Activated T-cell treated with anti-CD3 and anti-CD28 coated beads, Interleukin-2, amount 50 U/mL, for 72 hours (primary cell): ENCODE data around the gene CABLES2. TPM values are rescaled to one million over a fixed set of nuclear protein-coding genes. Genes with fewer than 3 reads are reported as not detected.

ENCODE experiments used
- ATAC-seq, 2 donors: fragments of 150-1000 bp; cut with Tn5 transposase; replicated peaks in 1 of 2; 2 replicates each; pipeline ENCODE4 v1.10.0; 2021; ENCODE audit warnings: moderate library complexity in 2 of 2, mild to moderate bottlenecking in 1 of 2
- DNase-seq, 2 donors: peaks; one replicate each; pipeline ENCODE4 v3.0.0; 2021 to 2022; ENCODE audit warnings: mixed read lengths in 1 of 2
- H3K27ac Mint-ChIP-seq: one replicate; pipeline ENCODE4 v1.8.0; 2022; ENCODE audit warnings: mild to moderate bottlenecking, moderate library complexity, mixed read lengths
- H3K27me3 Mint-ChIP-seq: one replicate; pipeline ENCODE4 v1.8.0; 2022; ENCODE audit warnings: low read depth, mixed read lengths
- H3K36me3 Mint-ChIP-seq, 2 donors: one replicate each; pipeline ENCODE4 v1.8.0; 2022; ENCODE audit warnings: mixed read lengths in 2 of 2, mild to moderate bottlenecking in 1 of 2; ENCODE audit not compliant: insufficient read depth in 2 of 2
- H3K4me1 Mint-ChIP-seq: one replicate; pipeline ENCODE4 v1.8.0; 2022; ENCODE audit warnings: low read depth, mixed read lengths
- H3K4me3 Mint-ChIP-seq, 2 donors: one replicate each; pipeline ENCODE4 v1.8.0; 2022; ENCODE audit warnings: mild to moderate bottlenecking in 2 of 2, mixed read lengths in 2 of 2, moderate library complexity in 2 of 2
- H3K9me3 Mint-ChIP-seq, 2 donors: one replicate each; pipeline ENCODE4 v1.8.0; 2022; ENCODE audit warnings: mixed read lengths in 2 of 2
- total RNA-seq, 2 donors: library from RNA; stranded (reverse); gene quantifications; one replicate each; pipeline ENCODE4 v1.2.3, GENCODE V29; 2022

CABLES2 gene
- total RNA-seq, 2 donors from 2014 or later = 7.1 to 8.3 TPM

DNA sequence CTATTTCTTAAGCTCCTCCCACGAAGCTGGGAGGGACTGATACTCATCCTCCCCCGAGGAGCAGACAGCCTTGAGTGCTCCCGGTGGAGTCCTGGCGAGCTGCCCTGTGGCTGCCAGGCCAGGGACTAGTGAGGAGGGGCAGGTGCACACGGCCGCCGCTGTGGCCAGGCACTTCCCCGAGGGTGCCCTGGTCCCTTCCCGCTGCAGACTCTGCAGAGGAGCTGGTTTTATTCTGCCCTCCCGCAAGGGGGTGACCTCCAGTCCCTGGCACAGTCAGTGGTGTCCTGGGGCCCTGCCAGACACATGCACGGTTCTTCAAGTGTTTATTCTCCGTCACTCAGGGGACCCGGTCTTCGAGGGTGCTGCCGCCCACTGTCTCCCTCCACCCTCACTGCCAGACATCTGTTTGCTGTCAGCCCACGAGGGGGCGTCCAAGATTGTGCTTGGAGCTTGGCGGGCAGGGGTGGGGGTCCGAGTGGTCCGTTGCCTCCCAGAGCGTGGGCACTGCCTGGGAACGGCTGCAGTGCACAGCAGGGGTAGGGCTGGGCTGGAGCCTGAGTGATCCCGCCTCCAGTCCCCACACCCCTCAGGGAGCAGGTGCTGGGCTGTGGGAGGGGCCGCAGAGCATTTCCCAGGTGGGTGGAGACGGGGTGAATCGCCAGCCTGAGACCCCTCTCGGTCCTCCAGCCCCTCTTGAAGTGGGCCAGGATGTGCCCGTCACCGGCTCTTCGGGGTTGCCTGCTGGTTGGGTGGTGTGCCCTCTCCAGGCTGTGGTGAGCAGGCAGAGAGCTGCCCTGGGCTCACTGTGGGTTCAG lies 3.1 kb upstream of the CABLES2 start:
- ATAC-seq (no peak), DNase-seq (peak; percentile 52 to 61)
- no peak overlapping the region for H3K27ac Mint-ChIP-seq
- H3K9me3 Mint-ChIP-seq = no peaks in the 10 kb centered on the region
- H3K27me3 Mint-ChIP-seq = peaks cover 7% of the 10 kb centered on the region
- H3K4me3 Mint-ChIP-seq = peak overlapping the region in 1 of 2 donors; percentile 39
- H3K4me1 Mint-ChIP-seq = peaks cover 21% of the 10 kb centered on the region
- no peaks in the 10 kb centered on the region for H3K36me3 Mint-ChIP-seq

DNA sequence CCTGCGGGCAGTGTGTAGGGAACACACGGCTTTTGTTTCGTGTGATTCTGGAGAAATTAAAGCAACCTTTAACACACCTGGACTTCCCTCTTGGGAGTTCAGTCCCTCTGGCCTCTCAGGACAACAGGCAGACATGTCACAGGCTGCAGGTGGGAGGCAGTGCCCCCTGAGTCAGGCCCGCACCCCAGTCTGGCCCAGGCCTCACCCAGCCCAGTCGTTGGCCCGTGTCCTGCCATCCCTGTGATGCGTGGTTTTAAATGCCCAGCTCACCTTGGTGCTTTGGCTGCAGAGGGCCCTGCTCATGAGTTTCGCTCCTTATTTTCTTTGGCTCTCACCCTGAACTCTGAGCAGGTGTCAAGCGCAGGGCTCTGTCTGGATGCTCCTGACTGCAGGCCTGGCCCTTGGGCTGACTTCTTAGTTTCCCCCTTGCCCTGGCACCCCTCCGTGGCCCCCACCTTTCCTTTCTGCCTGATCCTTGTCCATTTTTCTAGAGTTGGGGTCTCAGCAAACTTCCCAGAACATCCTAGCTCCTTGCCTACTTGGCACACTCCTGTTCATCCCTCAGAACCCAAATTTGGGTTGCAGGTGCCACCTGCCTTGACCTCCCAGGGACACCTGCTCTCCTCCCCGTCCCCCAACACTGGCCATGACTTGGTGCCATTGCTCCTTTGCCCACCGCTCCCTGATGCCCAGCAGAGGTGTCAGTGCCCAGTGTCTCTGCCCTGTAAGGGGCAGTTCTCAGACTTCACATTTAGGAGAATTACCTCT lies 2.2 kb upstream of the CABLES2 start:
- Mint-ChIP-seq H3K4me3 (no peak overlapping the region), H3K27me3 (peaks cover 7% of the 10 kb centered on the region), H3K9me3 (no peaks in the 10 kb centered on the region), H3K4me1 (peaks cover 22% of the 10 kb centered on the region), H3K36me3 (no peaks in the 10 kb centered on the region), H3K27ac (no peak overlapping the region)
- DNase-seq = no peak
- ATAC-seq = no peak

DNA sequence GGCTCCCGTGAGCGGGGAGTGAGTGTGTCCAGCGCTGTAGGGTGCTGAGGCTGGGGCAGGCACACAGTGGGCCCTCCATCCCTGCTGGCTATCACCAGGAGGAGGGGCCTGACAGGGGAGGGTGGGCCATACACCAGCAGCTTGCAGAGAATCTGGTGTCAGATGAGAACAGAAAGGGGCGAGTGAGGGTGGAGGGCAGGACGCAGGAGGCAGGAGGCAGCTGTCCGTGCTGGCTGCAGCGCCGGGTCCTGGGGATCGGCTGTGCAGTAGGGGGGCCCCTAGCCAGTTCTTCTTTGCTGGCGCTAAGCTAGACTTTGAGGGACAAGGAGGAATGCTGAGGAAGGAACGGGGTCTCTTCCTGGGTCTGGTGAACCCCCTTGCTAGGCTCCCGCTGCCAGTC lies 1.6 kb upstream of the CABLES2 start:
- Mint-ChIP-seq H3K4me1 (peaks cover 22% of the 10 kb centered on the region), H3K27me3 (peaks cover 7% of the 10 kb centered on the region), H3K27ac (no peak overlapping the region), H3K36me3 (no peaks in the 10 kb centered on the region), H3K4me3 (no peak overlapping the region), H3K9me3 (no peaks in the 10 kb centered on the region)
- no peak for ATAC-seq
- no peak for DNase-seq

DNA sequence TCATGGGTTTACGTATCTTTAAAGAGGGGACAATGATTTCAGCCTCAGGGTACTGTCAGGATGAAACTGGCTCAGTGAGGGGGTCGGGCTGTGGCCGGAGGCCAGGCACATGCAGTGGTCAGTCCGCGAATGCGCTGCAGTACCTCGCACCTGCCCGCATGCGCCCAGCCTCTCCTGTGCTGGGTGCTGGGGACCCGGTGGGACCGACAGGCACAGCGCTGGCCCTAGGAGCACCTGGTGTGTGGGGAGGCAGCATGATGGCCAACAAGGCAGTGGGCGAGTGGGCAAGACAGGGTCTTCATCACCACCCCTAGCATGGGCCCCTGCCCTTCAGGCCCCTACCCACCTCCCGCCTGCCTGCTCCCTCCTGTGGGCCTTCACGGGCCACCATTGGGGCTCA lies 970 bp upstream of the CABLES2 start:
- Mint-ChIP-seq H3K27ac (no peak overlapping the region), H3K27me3 (peaks cover 7% of the 10 kb centered on the region), H3K9me3 (no peaks in the 10 kb centered on the region), H3K4me3 (peak overlapping the region; percentile 79 to 81), H3K36me3 (no peaks in the 10 kb centered on the region), H3K4me1 (peaks cover 22% of the 10 kb centered on the region)
- no peak for DNase-seq
- ATAC-seq = no peak

DNA sequence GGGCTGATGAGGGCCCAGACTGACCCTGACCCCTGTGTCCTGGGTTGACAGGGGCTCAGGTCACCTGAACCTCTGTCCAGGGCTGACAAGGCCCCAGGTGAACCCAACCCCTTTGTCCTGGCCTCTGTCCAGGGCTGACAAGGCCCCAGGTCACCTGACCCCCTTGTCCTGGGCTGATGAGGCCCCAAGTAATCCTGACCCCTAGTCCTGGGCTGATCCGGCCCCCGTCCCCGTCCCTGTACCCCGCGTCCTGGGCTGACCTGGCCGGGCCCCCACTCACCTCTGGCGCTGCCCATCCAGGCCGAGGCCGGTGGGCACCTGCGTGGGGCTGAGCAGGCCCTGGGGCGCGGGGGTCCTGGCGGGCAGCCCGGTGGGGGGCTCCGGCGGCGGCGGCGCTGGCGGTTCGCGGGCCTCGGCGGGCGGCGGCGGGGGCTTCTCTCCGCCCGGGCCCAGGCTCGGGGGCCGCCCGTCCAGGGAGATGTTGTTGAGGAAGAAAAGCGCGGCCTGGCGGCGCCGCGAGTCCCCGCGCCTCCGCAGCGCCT lies 379 bp downstream of the CABLES2 start:
- Mint-ChIP-seq H3K4me1 (peaks cover 22% of the 10 kb centered on the region), H3K36me3 (no peaks in the 10 kb centered on the region), H3K4me3 (peak overlapping the region; percentile 65 to 86), H3K9me3 (no peaks in the 10 kb centered on the region), H3K27ac (no peak overlapping the region), H3K27me3 (peaks cover 7% of the 10 kb centered on the region)
- DNase-seq (no peak), ATAC-seq (peak; percentile 1 to 6)

DNA sequence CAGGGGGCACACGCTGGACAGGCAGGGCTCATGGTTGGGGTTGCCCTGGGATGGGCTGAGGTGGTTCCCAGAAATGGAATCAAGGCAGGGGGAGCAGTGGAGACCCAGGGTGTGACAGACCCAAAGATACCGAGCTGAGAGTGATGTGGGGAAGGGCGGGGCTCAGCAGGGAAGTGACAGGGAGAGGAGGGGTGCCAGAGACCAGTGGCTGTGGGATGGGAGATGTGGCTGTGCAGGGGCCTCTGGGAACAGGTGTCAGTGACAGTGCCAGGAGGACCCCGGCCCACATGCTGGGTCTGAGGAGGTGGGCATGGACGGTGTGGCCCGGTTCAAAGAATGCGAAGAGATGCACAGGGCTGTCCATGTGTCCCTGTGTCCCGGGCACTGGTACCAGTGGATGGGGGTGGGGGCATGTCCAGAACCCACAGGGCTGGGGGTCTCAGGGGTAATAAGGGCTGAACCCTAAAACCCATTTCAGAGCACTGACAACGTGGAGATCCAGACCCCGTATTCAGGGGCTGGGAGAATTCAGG lies 1.0 kb downstream of the CABLES2 start:
- Mint-ChIP-seq H3K27ac (peak overlapping the region; percentile 62), H3K27me3 (peaks cover 7% of the 10 kb centered on the region), H3K36me3 (no peaks in the 10 kb centered on the region), H3K4me1 (peaks cover 23% of the 10 kb centered on the region), H3K9me3 (no peaks in the 10 kb centered on the region), H3K4me3 (peak overlapping the region; percentile 65 to 86)
- ATAC-seq = no peak
- no peak for DNase-seq

DNA sequence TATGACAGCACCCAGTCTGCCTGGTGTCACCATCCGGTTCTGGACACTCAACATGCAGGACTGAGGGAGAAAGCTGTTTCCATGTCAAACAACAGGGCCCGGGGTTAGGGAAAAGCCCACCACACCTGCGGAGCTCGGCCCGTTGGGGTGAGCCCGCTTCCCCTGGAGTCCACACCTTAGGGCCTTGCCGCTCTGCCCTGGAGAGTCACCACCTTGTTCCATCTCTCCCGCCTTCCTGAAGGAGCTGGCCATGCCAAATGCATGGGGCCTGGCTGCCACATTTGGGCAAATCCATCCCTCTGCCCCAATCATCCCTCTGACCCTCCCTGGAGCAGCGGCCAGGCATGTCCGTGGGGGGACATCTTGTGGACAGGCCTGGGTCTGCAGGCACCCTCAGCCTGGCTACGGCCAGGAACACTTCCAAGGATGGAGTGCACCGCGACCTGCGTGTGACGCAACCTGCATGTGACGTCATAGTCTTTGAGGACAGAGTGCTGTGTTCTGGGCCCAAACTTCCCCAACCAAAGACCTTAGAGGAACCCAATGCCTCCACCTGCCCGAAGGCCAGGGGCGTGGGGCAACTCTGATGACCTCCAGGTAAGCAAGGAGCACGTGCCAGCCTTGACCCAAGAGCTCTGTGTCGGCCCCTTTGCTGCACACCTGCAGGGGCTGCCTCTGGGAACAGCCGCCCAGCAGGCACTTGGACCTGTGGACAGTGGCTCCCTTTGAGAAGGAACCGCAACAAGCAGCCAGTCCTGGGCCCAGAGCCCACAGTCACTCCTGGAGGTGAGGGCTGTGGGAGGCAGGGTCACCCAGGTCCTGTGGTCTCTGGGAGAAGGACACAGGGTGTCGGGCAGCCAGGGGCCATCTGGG lies 1.7 kb downstream of the CABLES2 start:
- H3K36me3 Mint-ChIP-seq = no peaks in the 10 kb centered on the region
- H3K27ac Mint-ChIP-seq = no peak overlapping the region
- DNase-seq (no peak), ATAC-seq (no peak)
- H3K4me1 Mint-ChIP-seq = peaks cover 26% of the 10 kb centered on the region
- H3K9me3 Mint-ChIP-seq = no peaks in the 10 kb centered on the region
- H3K4me3 Mint-ChIP-seq = peak overlapping the region; percentile 65 to 86
- peaks cover 7% of the 10 kb centered on the region for H3K27me3 Mint-ChIP-seq

DNA sequence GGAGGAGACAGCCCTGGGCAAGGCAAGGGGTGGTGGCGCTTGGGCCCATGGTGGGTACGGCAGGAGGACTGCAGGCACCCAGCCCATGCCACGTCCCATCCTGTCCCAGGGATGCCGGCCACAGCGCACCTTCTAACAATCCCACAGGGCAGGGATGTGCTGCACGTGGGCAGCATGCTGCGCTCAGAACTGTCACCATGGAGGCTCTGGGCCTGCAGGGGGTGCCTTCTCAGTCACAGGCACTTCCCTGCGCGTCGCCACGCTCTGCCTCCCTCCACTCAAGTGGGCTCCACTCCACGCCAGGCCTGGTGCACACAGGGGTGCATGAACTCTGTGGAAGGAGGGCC lies 2.4 kb downstream of the CABLES2 start:
- ATAC-seq = no peak
- peaks cover 20% of the 10 kb centered on the region for H3K4me1 Mint-ChIP-seq

DNA sequence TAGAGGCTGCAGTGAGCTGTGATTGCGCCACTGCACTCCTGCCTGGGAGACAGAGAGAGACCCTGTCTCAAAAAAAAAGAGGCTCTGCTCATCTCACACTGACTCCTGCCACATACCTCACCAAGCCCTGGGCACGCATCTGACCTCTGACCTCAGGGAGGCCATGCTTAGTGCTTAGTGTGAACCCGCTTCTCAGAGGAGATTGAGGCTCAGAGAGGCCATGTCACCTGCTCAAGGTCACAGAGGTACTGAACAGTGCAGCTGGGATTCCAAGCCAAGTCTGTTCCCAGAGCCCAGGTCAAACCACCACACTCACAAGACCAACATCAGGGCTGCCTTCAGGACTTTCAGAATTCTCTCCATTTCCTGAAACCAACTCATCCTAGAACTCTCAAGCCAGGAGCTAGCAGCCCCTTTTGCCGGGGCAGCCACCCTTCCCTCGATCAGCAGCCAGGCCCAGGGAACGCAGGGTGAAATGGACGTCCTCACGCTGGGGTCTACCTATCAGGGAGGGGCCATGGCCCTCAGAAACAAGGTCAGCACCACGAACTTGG lies 2.9 kb downstream of the CABLES2 start:
- H3K27me3 Mint-ChIP-seq = no peaks in the 10 kb centered on the region
- ATAC-seq = no peak
- no peaks in the 10 kb centered on the region for H3K36me3 Mint-ChIP-seq
- H3K4me3 Mint-ChIP-seq = no peak overlapping the region
- H3K27ac Mint-ChIP-seq = no peak overlapping the region
- no peaks in the 10 kb centered on the region for H3K9me3 Mint-ChIP-seq
- H3K4me1 Mint-ChIP-seq = peaks cover 15% of the 10 kb centered on the region
- no peak for DNase-seq

More for the DNA sequence above, 2.4 kb downstream of the CABLES2 start:
- H3K4me3 Mint-ChIP-seq = no peak overlapping the region
- peaks cover 5% of the 10 kb centered on the region for H3K27me3 Mint-ChIP-seq
- H3K36me3 Mint-ChIP-seq = no peaks in the 10 kb centered on the region
- DNase-seq = no peak
- H3K9me3 Mint-ChIP-seq = no peaks in the 10 kb centered on the region
- no peak overlapping the region for H3K27ac Mint-ChIP-seq

DNA sequence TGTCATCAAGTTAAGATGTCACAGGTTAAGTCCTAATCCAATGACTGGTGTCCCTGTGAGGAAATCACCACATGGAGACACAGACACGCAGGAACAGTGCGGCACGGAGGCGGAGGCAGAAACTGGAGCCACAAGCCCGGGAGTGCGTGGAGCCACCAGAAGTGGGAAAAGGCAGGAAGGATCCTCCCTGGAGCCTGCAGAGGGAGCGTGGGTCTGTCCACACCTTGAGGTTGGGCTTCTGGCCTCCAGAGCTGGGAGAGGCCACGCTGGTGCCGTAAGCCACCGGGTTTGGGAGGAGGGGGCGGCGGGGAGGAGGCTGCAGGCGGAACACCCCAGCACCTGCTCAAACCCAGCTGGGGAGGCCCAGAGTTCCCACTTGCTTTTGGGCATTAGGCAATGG lies 3.8 kb downstream of the CABLES2 start:
- Mint-ChIP-seq H3K27ac (no peak overlapping the region), H3K36me3 (no peaks in the 10 kb centered on the region), H3K4me3 (no peak overlapping the region), H3K9me3 (no peaks in the 10 kb centered on the region), H3K4me1 (peaks cover 15% of the 10 kb centered on the region), H3K27me3 (no peaks in the 10 kb centered on the region)
- ATAC-seq (no peak), DNase-seq (no peak)

DNA sequence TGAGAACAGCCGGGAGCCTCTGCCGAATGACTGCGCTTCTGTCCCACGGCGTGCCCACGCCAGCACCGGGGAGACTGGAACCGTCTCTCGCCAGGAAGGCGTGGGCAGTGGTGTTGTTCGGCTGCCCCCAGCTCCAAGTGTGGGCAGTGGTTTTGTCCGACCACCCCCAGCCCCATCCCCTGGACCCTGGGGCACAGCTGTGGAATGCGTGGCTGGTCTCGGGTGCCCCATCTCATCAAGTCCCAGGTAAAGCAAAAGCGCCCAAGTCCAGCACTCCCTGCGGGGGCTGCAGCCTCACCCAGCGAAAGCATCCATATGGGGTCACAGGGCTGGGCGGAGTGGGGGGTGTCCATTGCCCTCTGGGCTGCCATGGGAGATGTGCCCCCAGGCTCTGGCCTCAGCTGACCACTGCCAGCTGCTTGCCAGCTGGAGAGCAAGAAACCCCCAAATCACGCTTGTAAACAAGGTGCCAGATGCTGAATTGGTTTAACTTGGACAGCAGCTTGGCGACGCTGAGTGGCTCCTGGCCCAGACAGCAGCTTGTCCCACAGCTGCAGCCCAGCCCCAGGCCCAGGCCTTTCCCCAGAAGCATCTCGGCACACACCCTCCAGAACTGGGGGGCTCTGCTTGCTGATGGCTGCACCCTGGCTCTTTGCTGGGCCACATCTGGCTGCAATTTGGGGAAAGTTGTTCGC lies 4.5 kb downstream of the CABLES2 start:
- Mint-ChIP-seq H3K27me3 (no peaks in the 10 kb centered on the region), H3K4me3 (no peak overlapping the region), H3K27ac (no peak overlapping the region), H3K36me3 (peaks cover 1 to 6% of the 10 kb centered on the region in 2 donors), H3K4me1 (peaks cover 15% of the 10 kb centered on the region), H3K9me3 (peaks cover 3 to 6% of the 10 kb centered on the region in 2 donors)
- DNase-seq = no peak
- no peak for ATAC-seq

DNA sequence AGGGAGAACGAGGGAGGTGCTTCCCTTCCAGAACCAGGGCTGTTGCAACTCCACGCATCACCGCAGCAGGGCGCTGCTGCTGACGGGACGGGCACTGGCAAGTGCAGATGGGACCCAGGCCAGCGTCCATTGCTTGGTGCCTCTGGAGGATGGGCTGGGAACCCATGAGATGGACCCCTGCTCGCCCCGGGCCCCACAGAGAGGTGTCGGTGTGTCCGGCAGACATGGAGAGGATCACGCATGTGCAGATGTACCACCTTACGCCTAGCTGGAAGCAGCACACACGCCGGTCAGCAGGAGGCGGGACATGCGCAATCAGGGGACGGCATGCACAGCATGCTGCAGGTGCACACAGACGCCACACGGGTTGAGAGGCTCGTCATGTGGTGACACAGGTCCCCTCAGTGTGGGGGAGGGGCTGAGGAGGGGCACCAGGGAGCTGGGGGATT lies 5.7 kb downstream of the CABLES2 start:
- Mint-ChIP-seq H3K4me3 (no peak overlapping the region), H3K36me3 (peaks cover 1 to 6% of the 10 kb centered on the region in 2 donors), H3K27ac (no peak overlapping the region), H3K27me3 (no peaks in the 10 kb centered on the region), H3K9me3 (peaks cover 3 to 6% of the 10 kb centered on the region in 2 donors), H3K4me1 (peaks cover 15% of the 10 kb centered on the region)
- no peak for DNase-seq
- no peak for ATAC-seq
